RWPE2 (cell line): ENCODE measurements around the gene GADD45A.

Experiments
- ATAC-seq: fragments of 200-7000 bp; cut with Tn5 transposase; 3 replicates; pipeline ENCODE4 v1.9.1; 2021; ENCODE audit warnings: low read depth
- DNase-seq: peaks from one replicate; pipeline ENCODE4 v3.0.0-alpha.2; 2020; ENCODE audit warnings: low spot score
- H3K27ac ChIP-seq: fragments of 450-650 bp; 2 replicates; pipeline ENCODE4 v1.5.1; 2017; ENCODE audit warnings: mild to moderate bottlenecking; ENCODE audit not compliant: poor library complexity, severe bottlenecking
- H3K27me3 ChIP-seq: fragments of 250-450 bp; sonication (Bioruptor Pico); 2 replicates; pipeline ENCODE4 v1.5.1; 2021; ENCODE audit warnings: mild to moderate bottlenecking, moderate library complexity; ENCODE audit not compliant: insufficient read depth, poor library complexity, severe bottlenecking
- H3K36me3 ChIP-seq: fragments of 250-450 bp; sonication (Bioruptor Pico); 2 replicates; pipeline ENCODE4 v1.5.1; 2020; ENCODE audit warnings: low read depth, mild to moderate bottlenecking, moderate library complexity
- H3K4me1 ChIP-seq: fragments of 250-450 bp; sonication (Bioruptor Pico); 2 replicates; pipeline ENCODE4 v1.5.1; 2021; ENCODE audit warnings: mild to moderate bottlenecking, moderate library complexity; ENCODE audit not compliant: insufficient read depth, poor library complexity, severe bottlenecking
- H3K4me3 ChIP-seq: fragments of 250-450 bp; sonication (Bioruptor Pico); 2 replicates; pipeline ENCODE4 v1.5.1; 2021; ENCODE audit warnings: mild to moderate bottlenecking, moderate library complexity; ENCODE audit not compliant: severe bottlenecking
- H3K9me3 ChIP-seq: fragments of 250-450 bp; sonication (Bioruptor Pico); 2 replicates; pipeline ENCODE4 v1.5.1; 2021; ENCODE audit warnings: mild to moderate bottlenecking, moderate library complexity; ENCODE audit not compliant: severe bottlenecking
- CTCF ChIP-seq: fragments of 450-650 bp; IDR thresholded peaks from one replicate; pipeline ENCODE4 v1.5.1; 2017; ENCODE audit warnings: mild to moderate bottlenecking, moderate library complexity; ENCODE audit not compliant: poor library complexity, severe bottlenecking

Gene GADD45A

GRCh38 chr1:67648582-67649326 is 36.2 kb upstream of the GADD45A start:
- Histone ChIP-seq H3K27me3 (no peaks in the 10 kb centered on the region), H3K36me3 (no peaks in the 10 kb centered on the region), H3K27ac (no peak overlapping the region), H3K4me1 (peaks cover 7% of the 10 kb centered on the region), H3K9me3 (no peaks in the 10 kb centered on the region), H3K4me3 (no peak overlapping the region)
- TF ChIP-seq CTCF: no peak
- no peak for ATAC-seq
- DNase-seq: no peak

DNA sequence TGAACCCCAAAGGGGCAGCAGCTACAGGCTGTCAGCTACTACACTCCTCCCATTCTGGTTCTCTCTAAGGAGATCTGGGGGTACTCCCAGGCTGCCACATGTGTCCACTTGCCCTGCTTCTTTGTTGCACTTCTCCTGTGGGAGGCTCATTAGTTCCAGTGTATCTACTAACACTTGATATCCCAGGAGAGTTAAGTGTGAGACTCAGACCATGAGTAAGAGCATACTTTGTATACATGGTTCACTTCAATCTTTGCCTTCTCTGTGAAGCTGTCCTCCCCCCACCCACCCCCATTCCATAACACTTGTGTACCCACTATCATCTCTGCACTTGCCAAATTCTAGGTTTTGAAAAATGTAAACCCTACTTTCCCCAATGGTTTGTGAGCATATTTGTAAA is 34.9 kb upstream of the GADD45A start:
- H3K9me3 ChIP-seq: no peaks in the 10 kb centered on the region
- no peaks in the 10 kb centered on the region for H3K36me3 ChIP-seq
- no peak for TF ChIP-seq CTCF
- no peak for ATAC-seq
- H3K27me3 ChIP-seq: no peaks in the 10 kb centered on the region
- H3K27ac ChIP-seq: no peak overlapping the region
- no peak overlapping the region for H3K4me3 ChIP-seq
- DNase-seq: no peak
- H3K4me1 ChIP-seq: peaks cover 7% of the 10 kb centered on the region

GRCh38 chr1:67651031-67651430 is 34.0 kb upstream of the GADD45A start:
- no peak overlapping the region for H3K27ac ChIP-seq
- H3K9me3 ChIP-seq: no peaks in the 10 kb centered on the region
- no peak for TF ChIP-seq CTCF
- peaks cover 7% of the 10 kb centered on the region for H3K4me1 ChIP-seq
- DNase-seq (no peak), ATAC-seq (no peak)
- H3K4me3 ChIP-seq: no peak overlapping the region
- no peaks in the 10 kb centered on the region for H3K27me3 ChIP-seq
- no peaks in the 10 kb centered on the region for H3K36me3 ChIP-seq

- no peak for DNase-seq
- Histone ChIP-seq H3K4me3 (no peak overlapping the region), H3K27me3 (no peaks in the 10 kb centered on the region), H3K27ac (no peak overlapping the region), H3K4me1 (no peaks in the 10 kb centered on the region), H3K9me3 (no peaks in the 10 kb centered on the region), H3K36me3 (no peaks in the 10 kb centered on the region)
- TF ChIP-seq CTCF: no peak
- peak; percentile 96 for ATAC-seq
Observed at GRCh38 chr1:67652800-67653199, 32.2 kb upstream of the GADD45A start.

GRCh38 chr1:67653304-67653703 is 31.7 kb upstream of the GADD45A start:
- no peak for ATAC-seq
- H3K27ac ChIP-seq: no peak overlapping the region
- no peak for TF ChIP-seq CTCF

More at GRCh38 chr1:67653304-67653703, 31.7 kb upstream of the GADD45A start:
- H3K36me3 ChIP-seq: no peaks in the 10 kb centered on the region
- no peaks in the 10 kb centered on the region for H3K9me3 ChIP-seq
- no peaks in the 10 kb centered on the region for H3K4me1 ChIP-seq
- H3K4me3 ChIP-seq: no peak overlapping the region
- DNase-seq: no peak
- no peaks in the 10 kb centered on the region for H3K27me3 ChIP-seq
